Articular chondrocyte of knee joint (primary cell): ENCODE data around the gene LRRC8D. TPM values are rescaled to one million over a fixed set of nuclear protein-coding genes. Genes with fewer than 3 reads are reported as not detected.

Experiments used
- total RNA-seq: library from RNA; depleted of rRNA; stranded (reverse); fragments of >200 nt; gene quantifications from 2 replicates; pipeline ENCODE4 v1.2.3, GENCODE V29; 2012

Gene LRRC8D
- 24.8 and 26.8 TPM in 2 replicates for total RNA-seq

GRCh38 chr1:89820422-89821321 lies at the start of gene LRRC8D:
TSS of gene LRRC8D (plus strand) at chr1:89821032. CDS start at chr1:89933069, 112,037 bp downstream.

Other genes with a start within 250 kb of the LRRC8D start
- 4.8 and 5.1 TPM in 2 replicates for gene LRRC8C, start 187.9 kb upstream of the LRRC8D start, total RNA-seq
- 17.1 and 20.5 TPM in 2 replicates for gene ZNF326, start 174.1 kb downstream of the LRRC8D start, total RNA-seq